Chondrocyte (in vitro differentiated cells): ENCODE data around the gene SLC7A6OS. TPM values are rescaled to one million over a fixed set of nuclear protein-coding genes. Genes with fewer than 3 reads are reported as not detected.

Experiments
- DNase-seq: peaks from one replicate; pipeline ENCODE4 v3.0.0; 2021; ENCODE audit warnings: mixed read lengths, low spot score
- H3K27ac Mint-ChIP-seq: one replicate; pipeline ENCODE4 v1.8.0; 2021; ENCODE audit warnings: mild to moderate bottlenecking, moderate library complexity, mixed read lengths; ENCODE audit not compliant: unreplicated experiment
- H3K27me3 Mint-ChIP-seq: 2 replicates; pipeline ENCODE4 v1.8.0; 2021; ENCODE audit warnings: low read depth, mixed read lengths
- H3K36me3 Mint-ChIP-seq: 2 replicates; pipeline ENCODE4 v1.8.0; 2021; ENCODE audit warnings: low read depth, mixed read lengths
- H3K4me1 Mint-ChIP-seq: 2 replicates; pipeline ENCODE4 v1.8.0; 2021; ENCODE audit warnings: low read depth, mild to moderate bottlenecking, mixed read lengths
- H3K4me3 Mint-ChIP-seq: one replicate; pipeline ENCODE4 v1.8.0; 2021; ENCODE audit warnings: mild to moderate bottlenecking, moderate library complexity, mixed read lengths; ENCODE audit not compliant: unreplicated experiment
- H3K9me3 Mint-ChIP-seq: 2 replicates; pipeline ENCODE4 v1.8.0; 2021; ENCODE audit warnings: low read depth, mixed read lengths
- total RNA-seq: library from RNA; stranded (reverse); gene quantifications from 3 replicates; pipeline ENCODE4 v1.2.1, GENCODE V29; 2021
- TF ChIP-seq, protein P1 (sequence below): fragments of 200-600 bp; sonication (generic); IDR thresholded peaks from 2 replicates; pipeline ENCODE4 v1.5.0; 2021; ENCODE audit warnings: antibody characterized with exemption, mild to moderate bottlenecking, moderate library complexity

Gene SLC7A6OS
- total RNA-seq, 1 donor from 2014 or later: 9.5 TPM

DNA sequence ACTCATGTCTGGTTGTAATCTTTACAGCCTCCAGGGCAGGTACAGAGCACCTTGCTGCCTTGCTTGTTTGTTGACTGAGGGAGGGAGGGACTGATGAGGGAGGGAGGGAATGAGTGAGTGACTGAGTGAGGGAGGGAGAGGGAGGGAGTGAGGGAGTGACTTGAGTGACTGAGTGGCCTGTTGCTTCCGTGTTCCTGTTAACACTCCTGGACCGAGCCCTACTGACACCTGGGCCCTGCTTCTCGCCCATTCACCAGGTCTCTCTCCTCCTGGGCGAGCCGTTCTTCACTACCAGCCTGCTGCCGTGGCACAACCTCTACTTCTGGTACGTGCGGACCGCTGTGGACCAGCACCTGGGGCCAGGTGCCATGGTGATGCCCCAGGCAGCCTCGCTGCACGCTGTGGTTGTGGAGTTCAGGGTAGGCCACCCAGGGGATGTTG is 41.3 kb upstream of the SLC7A6OS start:
- H3K27me3 Mint-ChIP-seq: no peaks in the 10 kb centered on the region
- H3K4me1 Mint-ChIP-seq: no peaks in the 10 kb centered on the region
- H3K27ac Mint-ChIP-seq: no peak overlapping the region
- H3K36me3 Mint-ChIP-seq: peaks cover 31% of the 10 kb centered on the region
- no peaks in the 10 kb centered on the region for H3K9me3 Mint-ChIP-seq
- TF ChIP-seq, protein P1, sequence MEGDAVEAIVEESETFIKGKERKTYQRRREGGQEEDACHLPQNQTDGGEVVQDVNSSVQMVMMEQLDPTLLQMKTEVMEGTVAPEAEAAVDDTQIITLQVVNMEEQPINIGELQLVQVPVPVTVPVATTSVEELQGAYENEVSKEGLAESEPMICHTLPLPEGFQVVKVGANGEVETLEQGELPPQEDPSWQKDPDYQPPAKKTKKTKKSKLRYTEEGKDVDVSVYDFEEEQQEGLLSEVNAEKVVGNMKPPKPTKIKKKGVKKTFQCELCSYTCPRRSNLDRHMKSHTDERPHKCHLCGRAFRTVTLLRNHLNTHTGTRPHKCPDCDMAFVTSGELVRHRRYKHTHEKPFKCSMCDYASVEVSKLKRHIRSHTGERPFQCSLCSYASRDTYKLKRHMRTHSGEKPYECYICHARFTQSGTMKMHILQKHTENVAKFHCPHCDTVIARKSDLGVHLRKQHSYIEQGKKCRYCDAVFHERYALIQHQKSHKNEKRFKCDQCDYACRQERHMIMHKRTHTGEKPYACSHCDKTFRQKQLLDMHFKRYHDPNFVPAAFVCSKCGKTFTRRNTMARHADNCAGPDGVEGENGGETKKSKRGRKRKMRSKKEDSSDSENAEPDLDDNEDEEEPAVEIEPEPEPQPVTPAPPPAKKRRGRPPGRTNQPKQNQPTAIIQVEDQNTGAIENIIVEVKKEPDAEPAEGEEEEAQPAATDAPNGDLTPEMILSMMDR: no peak
- H3K4me3 Mint-ChIP-seq: no peak overlapping the region
- peak; percentile 61 for DNase-seq

DNA sequence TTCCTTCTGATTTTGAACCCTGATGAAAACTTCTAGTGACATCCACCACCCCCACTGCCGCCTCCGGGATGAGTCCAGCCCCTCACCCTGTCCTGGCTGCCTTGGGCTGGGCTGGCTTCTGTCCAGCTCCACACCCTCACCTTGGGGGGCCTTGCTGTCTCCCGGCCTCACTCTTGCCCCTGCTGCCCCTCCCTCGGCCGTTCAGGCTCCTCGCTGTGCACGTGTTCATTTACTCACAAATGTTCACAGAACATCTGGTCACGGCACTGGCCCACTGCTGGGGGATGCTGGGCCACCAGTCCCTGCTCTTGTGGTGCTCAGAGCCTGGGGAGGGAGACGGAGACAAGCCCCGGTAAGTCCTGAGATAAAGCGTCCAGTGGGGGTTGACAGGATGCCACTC is 40.7 kb upstream of the SLC7A6OS start:
- TF ChIP-seq, protein P1: no peak
- Mint-ChIP-seq H3K4me1 (no peaks in the 10 kb centered on the region), H3K36me3 (peaks cover 34% of the 10 kb centered on the region), H3K9me3 (no peaks in the 10 kb centered on the region), H3K27me3 (no peaks in the 10 kb centered on the region), H3K4me3 (no peak overlapping the region), H3K27ac (no peak overlapping the region)
- DNase-seq: peak; percentile 84

DNA sequence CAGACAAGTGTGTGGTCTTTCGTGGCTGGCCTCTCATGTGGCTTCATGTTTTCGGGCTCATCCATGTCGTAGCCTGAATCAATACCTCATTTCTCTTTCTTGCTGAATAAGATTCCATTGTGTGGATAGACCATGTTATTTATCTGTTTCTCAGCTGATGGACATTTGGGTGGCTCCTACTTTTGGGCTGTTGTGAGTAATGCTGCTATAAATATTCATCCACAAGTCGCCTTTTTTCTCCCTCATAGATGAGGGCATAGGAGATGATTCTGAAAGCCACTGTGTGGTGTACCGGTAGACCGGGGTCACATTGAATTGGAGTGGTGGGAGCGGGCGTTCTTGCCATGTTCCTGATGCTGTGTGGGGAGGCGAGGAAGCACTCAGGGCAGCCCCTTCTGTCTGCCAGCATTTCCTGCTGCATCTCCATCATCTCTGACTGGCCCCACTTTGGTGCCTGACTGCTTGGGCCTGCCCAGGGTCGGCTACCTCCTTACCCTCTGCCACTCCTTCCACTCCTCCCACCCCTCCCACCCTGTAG is 40.1 kb upstream of the SLC7A6OS start:
- H3K36me3 Mint-ChIP-seq: peaks cover 35% of the 10 kb centered on the region
- DNase-seq: peak; percentile 39
- no peak overlapping the region for H3K4me3 Mint-ChIP-seq
- TF ChIP-seq, protein P1: no peak
- no peaks in the 10 kb centered on the region for H3K4me1 Mint-ChIP-seq
- H3K27ac Mint-ChIP-seq: no peak overlapping the region
- no peaks in the 10 kb centered on the region for H3K9me3 Mint-ChIP-seq
- no peaks in the 10 kb centered on the region for H3K27me3 Mint-ChIP-seq

DNA sequence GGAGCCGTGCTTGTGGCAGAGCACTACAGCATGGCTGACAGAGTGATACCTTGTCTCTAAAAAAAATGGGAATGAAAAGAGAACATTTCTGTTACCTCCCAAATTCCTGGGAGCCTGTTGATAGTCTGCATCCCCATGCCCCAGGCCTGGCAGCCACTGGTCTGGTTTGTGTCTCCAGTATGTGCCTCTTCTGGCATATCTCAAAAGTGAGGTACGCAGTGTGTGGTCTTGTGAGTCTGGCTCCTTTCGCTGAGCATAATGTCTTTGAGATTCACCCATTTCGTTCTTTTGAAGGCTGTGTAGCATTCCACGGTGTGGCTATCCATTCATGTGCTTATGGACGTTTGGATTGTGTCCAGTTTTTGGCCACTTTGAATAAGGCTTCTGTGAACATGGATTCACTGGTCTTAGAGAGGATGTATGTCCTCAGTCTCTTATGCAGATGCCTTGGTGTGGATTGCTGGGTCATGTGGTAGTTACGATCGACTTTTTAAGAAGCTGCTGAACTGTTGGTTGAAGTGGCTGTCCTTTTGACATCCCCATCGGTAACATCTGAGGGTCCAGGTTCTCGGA is 39.2 kb upstream of the SLC7A6OS start:
- Mint-ChIP-seq H3K4me3 (no peak overlapping the region), H3K27ac (no peak overlapping the region), H3K36me3 (peaks cover 38% of the 10 kb centered on the region), H3K27me3 (no peaks in the 10 kb centered on the region), H3K9me3 (no peaks in the 10 kb centered on the region), H3K4me1 (no peaks in the 10 kb centered on the region)
- DNase-seq: peak; percentile 25
- TF ChIP-seq, protein P1: no peak

DNA sequence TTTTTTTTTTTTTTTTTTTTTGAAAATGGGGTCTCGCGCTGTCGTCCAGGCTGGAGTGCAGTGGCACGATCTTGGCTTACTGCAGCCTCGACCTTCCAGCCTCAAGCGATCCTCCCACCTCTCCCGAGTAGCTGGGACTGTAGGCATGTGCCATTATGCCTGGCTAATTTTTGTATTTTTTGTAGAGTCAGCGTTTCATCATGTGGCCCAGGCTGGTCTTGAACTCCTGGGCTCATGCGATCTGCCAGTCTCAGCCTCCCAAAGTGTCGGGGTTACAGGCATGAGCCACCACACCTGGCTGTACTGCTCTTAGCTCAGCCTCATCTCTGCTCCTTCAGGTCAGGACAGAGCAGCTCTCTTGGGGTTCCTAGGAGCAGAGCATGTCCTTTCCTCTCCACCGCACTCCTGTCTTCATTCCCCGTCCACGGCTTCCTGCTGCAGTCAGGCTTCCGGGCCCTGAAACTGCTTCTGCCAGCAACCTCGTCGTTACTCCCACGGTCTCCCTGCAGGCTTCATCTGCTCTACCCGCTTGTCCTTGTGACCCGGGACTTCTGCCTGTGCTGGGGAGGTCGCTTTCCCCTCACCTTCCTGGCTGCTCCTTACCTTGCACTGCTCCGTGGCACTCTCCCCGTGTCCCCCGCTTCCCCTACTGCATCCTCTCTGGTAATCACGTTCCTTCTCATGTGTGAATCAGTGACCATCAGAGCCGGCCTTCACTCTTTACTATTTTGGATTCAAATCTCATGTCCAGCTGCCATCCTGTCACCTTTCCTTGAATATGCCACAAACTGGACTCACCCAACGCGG is 38.1 kb upstream of the SLC7A6OS start:
- DNase-seq: peak; percentile 62
- H3K27me3 Mint-ChIP-seq: no peaks in the 10 kb centered on the region

More for the DNA sequence above, 38.1 kb upstream of the SLC7A6OS start:
- Mint-ChIP-seq H3K4me1 (no peaks in the 10 kb centered on the region), H3K36me3 (peaks cover 36% of the 10 kb centered on the region), H3K9me3 (no peaks in the 10 kb centered on the region), H3K4me3 (no peak overlapping the region), H3K27ac (no peak overlapping the region)
- TF ChIP-seq, protein P1: no peak
